ENCODE results near the gene ARMC9.

GRCh38 chr2:231421051-231421580 lies 222.7 kb downstream of the ARMC9 start:
- TF ChIP-seq CTCF (IDR thresholded peaks at IDR 0.05), result no peak
- no peak for TF ChIP-seq POLR2AphosphoS5 (IDR thresholded peaks at IDR 0.05)
